GM13976 (cell line): ENCODE data around the gene TBC1D2.

Source experiments
- DNase-seq: peaks from one replicate; pipeline ENCODE4 v3.0.0; 2012; ENCODE audit warnings: low spot score
- in situ Hi-C: fragments of 300-500 bp; cut with MboI; formaldehyde crosslinking; loops from one replicate; pipeline ENCODE4 v1.12.0; 2022; ENCODE audit warnings: low sequenced_read_pairs, mixed read lengths, inconsistent platforms; ENCODE audit not compliant: unreplicated experiment
- TF ChIP-seq, protein P1 (sequence below): IDR thresholded peaks from 2 replicates; pipeline ENCODE4 v1.5.1; 2012; ENCODE audit warnings: borderline replicate concordance, mild to moderate bottlenecking; ENCODE audit not compliant: insufficient read depth; ENCODE audit errors: extremely low read depth, missing control alignments, control extremely low read depth

The TBC1D2 gene

DNA sequence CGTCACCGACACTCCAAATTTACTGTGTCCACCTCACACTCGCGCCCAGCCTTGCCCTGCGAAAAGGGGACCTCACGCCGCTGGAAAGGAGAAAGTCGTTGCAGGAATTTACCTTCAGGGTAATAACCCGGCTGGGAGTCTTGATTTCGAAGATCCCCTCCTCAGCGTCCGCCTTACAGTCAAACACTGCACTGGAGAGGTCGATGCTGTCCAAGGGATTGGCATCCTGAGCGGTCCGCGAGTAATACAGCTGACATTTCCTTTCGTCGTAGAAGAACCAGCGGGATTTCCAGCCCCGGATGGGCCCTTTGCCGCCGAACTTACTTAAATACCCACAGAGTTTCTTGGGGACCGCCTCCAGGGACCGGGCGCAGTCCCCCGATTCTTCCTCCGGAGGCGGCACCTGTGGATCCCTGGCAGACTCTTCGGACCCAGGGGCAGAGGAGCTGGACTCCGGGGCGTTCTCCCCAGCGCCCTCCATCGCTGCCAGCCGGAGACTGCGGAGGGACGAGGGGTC, 330 bp downstream of the TBC1D2 start:
- no peak for DNase-seq
- in situ Hi-C loops: loop anchor here (5.0 kb wide), 1 partner anchor 183 kb away; no protein-coding TSS in a partner anchor
- TF ChIP-seq, protein P1, sequence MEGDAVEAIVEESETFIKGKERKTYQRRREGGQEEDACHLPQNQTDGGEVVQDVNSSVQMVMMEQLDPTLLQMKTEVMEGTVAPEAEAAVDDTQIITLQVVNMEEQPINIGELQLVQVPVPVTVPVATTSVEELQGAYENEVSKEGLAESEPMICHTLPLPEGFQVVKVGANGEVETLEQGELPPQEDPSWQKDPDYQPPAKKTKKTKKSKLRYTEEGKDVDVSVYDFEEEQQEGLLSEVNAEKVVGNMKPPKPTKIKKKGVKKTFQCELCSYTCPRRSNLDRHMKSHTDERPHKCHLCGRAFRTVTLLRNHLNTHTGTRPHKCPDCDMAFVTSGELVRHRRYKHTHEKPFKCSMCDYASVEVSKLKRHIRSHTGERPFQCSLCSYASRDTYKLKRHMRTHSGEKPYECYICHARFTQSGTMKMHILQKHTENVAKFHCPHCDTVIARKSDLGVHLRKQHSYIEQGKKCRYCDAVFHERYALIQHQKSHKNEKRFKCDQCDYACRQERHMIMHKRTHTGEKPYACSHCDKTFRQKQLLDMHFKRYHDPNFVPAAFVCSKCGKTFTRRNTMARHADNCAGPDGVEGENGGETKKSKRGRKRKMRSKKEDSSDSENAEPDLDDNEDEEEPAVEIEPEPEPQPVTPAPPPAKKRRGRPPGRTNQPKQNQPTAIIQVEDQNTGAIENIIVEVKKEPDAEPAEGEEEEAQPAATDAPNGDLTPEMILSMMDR: no peak

DNA sequence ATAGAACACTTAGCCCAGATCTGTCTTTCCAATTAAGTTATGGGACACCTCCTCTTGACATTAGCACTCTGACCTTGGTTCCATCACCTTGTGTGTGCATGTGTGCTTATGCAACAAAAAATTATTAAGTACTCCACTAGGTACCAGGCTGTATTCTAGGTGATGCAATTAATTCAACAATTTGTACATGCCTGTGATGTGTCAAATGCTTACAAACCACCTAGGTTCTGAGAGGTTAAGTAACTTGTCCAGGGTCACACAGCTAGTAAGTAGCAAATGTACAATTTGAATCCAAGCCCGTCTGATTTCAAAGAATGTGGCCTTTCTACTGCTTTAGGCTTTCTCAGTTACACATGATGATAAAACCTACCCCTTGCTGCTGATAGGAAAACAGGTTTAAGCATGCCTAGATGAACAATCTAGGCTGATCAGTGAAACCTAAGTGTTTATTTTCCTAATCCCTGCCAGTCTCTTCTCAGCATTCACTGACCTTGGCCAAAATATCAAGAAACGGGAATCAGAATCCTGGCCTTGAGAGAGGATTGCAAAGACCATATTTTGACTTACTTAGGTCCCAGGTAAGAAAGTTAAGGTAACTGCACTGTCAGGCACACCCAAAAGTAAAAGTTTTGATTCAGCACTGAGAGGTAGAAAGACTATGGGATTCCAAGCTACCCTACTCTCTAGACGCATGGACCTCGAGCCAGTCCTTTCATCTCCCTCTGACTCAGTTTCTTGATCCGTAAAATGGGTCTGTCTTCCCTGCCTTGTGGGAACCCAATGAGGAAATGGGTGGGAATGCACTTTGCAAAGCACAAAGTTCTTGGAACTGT, 1.0 kb downstream of the TBC1D2 start:
- no peak for DNase-seq
- TF ChIP-seq, protein P1: no peak
- in situ Hi-C loops: loop anchor here (5.0 kb wide), 1 partner anchor 182 kb away; no protein-coding TSS in a partner anchor

DNA sequence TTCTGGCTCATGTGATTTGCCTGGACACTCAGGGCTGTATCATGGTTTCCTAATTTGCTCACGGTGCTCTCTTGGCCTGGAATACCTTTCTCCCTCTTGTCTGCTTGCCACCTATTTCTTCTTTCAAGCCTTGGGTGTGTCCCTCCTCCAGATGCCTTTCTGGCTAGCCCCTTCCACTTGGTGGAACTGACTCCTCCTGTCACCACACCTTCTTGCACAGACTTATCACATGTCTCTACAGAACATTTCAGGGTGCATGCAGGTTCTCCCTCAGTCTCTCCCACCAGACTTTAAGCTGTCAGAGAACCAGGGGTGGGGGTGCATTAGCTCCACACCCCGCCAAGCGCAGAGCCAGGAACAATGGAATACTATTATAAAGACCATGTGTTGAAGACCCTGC, 1.9 kb downstream of the TBC1D2 start:
- no peak for DNase-seq
- TF ChIP-seq, protein P1: no peak
- in situ Hi-C loops: no loop called here

DNA sequence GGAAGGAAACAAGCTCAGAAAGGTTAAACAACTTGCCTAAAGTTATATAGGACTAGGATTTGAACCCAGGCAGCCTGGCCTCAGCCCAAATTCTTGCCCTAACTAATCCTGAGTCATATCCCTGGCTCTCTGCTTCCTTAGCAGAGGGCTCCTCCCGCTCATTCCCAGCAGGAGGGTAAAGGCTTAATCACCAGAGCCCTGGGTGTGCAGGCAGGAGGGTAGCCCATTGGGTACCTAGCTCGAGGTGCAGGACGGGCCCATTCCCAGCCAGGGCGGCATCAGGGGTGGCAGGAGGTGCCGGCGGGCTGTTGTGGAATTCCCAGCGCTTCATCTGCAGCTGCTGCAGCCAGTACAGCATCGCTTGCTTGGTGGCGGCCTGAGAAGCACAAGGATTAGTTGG, 3.9 kb downstream of the TBC1D2 start:
- TF ChIP-seq, protein P1: no peak
- DNase-seq: no peak
- in situ Hi-C loops: no loop called here

DNA sequence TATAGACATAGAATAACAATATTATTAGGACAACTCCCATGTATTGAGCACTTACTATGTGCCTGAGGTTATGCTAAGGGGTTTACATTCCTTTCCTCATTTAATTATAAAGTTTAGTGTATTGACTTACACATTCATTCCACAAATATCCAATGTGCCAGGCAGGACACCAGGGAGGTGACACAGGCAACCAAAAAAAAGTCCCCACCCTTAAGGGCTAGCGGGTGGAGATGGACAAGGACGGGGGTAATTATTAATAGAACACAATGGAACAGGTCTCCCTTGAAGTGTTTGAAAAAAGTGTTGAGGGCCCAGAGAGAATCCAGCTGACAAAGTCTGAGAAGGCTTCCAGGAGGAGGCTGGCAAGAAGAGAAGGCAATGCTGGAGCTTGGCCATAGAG, 5.7 kb downstream of the TBC1D2 start:
- in situ Hi-C loops: no loop called here

DNA sequence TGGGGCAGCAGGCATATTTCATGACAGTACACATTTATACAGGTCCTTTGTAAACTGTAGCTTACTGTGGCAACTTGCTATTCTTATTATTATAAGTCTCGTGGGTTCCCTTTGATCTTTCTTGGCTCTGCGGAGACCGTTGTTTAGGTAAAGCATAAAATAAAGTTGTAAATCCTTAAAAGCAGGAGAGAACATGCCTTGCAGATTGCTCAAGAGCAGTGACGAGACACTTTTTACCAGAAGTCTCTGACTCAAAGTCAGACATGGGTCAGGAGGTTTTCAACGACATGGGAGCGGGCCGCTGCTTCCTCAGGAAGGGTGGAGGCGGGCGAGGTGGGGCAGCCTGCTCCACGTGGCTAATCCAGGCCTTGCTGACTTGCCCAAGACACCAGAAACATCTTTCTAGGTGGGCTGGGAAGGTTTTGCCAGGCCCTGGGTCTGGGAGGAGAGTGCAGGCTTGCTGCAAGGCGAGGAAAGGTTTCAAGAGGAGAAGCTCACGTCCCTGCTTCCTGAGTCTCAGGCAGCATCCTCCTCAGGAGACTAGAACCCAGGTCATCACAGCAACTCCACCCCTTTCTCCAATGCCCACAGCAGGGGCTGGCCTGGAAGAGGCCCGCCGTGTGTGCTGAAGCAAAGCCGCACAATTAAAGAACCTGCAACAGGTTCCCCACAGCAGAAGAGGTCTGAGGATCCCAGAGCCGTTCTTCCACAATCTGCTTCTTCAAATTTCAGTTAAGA, 6.5 kb downstream of the TBC1D2 start:
- in situ Hi-C loops: no loop called here
- no peak for DNase-seq
- TF ChIP-seq, protein P1: no peak

More for the DNA sequence above, 5.7 kb downstream of the TBC1D2 start:
- DNase-seq: no peak
- TF ChIP-seq, protein P1: no peak
